Measurements from ENCODE around the gene PLB1. TPM values are rescaled to one million over a fixed set of nuclear protein-coding genes. Genes with fewer than 3 reads are reported as not detected.

The PLB1 gene
- total and polyA plus RNA-seq, 9 of the 15 experiments (the other 6 are each of a cell fraction or from before 2014, with no cell fraction given) = 0.01 to 0.09 (median 0.07) TPM; not detected in 2

DNA sequence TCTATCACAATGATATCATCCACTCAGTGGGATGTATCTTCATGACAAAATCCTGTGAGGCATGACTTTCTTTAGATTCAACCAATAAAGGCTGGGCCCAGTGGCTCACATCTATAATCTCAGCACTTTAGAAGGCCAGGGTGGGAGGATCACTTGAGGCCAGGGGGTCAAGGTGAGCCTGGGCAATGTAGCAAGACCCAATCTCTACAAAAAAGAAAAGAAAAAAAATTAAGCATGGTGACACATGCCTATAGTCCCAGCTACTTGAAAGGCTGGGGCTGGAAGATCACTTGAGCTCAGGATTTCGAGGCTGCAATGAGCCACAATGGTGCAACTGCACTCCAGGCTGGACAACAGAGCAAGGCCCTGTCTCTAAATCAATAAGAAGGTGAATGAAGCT is 68.0 kb downstream of the PLB1 start:
- Histone ChIP-seq H3K4me1 (replicated peaks in 1 of 2; ENCODE audit: control insufficient read depth in 2 of 2, insufficient read depth in 2 of 2, low read length in 2 of 2) (peaks cover 0 to 7% of the 10 kb centered on the region in 2 experiments; a peak in 3 of 5 replicates), H3K27me3 (ENCODE audit: control insufficient read depth in 2 of 2, insufficient read depth in 2 of 2, low read length in 2 of 2) (peaks cover 13 to 37% of the 10 kb centered on the region in 2 experiments; a peak in 4 of 5 replicates), H3K9ac (ENCODE audit: insufficient read depth in 1 of 2, low read depth in 2 of 2, low read length in 2 of 2) (no peak overlapping the region), H2AFZ (ENCODE audit: low read depth, low read length) (no peak overlapping the region), H3K36me3 (ENCODE audit: control insufficient read depth, insufficient read depth, low read length) (no peaks in the 10 kb centered on the region), H3K9me3 (replicated peaks; ENCODE audit: control insufficient read depth, insufficient read depth, low read depth, low read length) (no peaks in the 10 kb centered on the region), H4K20me1 (replicated peaks; ENCODE audit: control insufficient read depth, insufficient read depth, low read length) (no peaks in the 10 kb centered on the region), H3K9me1 (ENCODE audit: control insufficient read depth, insufficient read depth, low read length) (no peaks in the 10 kb centered on the region), H3K79me2 (ENCODE audit: control insufficient read depth, insufficient read depth, low read length) (no peaks in the 10 kb centered on the region), H3K4me3 (no peak overlapping the region), H3K27ac (ENCODE audit: extremely low read depth, low read depth, low read length) (no peak overlapping the region), H3K4me2 (ENCODE audit: insufficient read depth, low read length) (no peak overlapping the region)
- CTCF ChIA-PET (ENCODE audit: low intra/inter-chr PET ratio) = no interaction called here
- intact Hi-C loops (cut with micrococcal nuclease) (loop anchor here (10.0 kb wide), 1 partner anchor 391 kb away; no protein-coding TSS in a partner anchor), in situ Hi-C loops (cut with MboI) (no loop called here)
- DNase-seq (ENCODE audit: extremely low read depth in 1 of 4, low spot score in 3 of 4) (no peak), ATAC-seq (no peak), FAIRE-seq (no peak)
- no peak for TF ChIP-seq LARP7 (IDR thresholded peaks at IDR 0.05)
- TF ChIP-seq NFIC (IDR thresholded peaks at IDR 0.05) = no peak
- TF ChIP-seq ZNF121 (CRISPR knock-in tag; conservative IDR thresholded peaks at IDR 0.05) = peak; percentile 52
- no peak for TF ChIP-seq TEAD2 (tag; IDR thresholded peaks at IDR 0.05)
- TF ChIP-seq EP300 (IDR thresholded peaks at IDR 0.05; ENCODE audit: low read length) = no peak
- POLR2A ChIA-PET = no interaction called here
- 8% methylated on average over 1 of the region's 1 CpG for WGBS (ENCODE audit: insufficient coverage, low coverage, missing lambda C conversion rate)
- no TSS peak for BruUV-seq (replicated peaks)

DNA sequence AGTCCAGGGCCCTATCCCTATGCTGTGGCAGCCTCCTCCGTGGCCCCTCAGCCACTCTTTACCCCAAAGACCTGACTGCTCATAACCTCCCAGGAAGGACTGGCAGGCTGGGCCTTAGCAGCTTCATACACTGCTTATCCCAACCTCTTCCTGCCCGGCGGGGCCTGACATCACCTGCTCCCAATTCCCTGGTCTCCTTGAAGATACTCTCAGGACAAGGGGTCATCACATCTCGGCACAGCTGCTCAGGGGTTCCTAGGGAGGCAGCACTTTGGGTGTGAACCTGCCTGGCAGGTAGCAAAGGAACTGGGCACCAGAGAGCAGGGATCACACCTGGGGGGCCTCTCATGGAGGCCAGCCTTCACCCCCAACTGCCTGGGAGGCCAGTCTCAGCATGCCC is 68.5 kb downstream of the PLB1 start:
- H3K4me1 ChIP-seq (replicated peaks in 1 of 2; ENCODE audit: control insufficient read depth in 2 of 2, insufficient read depth in 2 of 2, low read length in 2 of 2) = peaks cover 0 to 7% of the 10 kb centered on the region in 2 experiments; a peak in 3 of 5 replicates
- in situ Hi-C loops (cut with MboI) (no loop called here), intact Hi-C loops (cut with micrococcal nuclease) (loop anchor here (10.0 kb wide), 1 partner anchor 390 kb away; no protein-coding TSS in a partner anchor)
- no peaks in the 10 kb centered on the region for H3K79me2 ChIP-seq (ENCODE audit: control insufficient read depth, insufficient read depth, low read length)
- H3K9ac ChIP-seq (ENCODE audit: insufficient read depth in 1 of 2, low read depth in 2 of 2, low read length in 2 of 2) = no peak overlapping the region
- no peak overlapping the region for H2AFZ ChIP-seq (ENCODE audit: low read depth, low read length)
- H3K4me2 ChIP-seq (ENCODE audit: insufficient read depth, low read length) = no peak overlapping the region
- H3K9me3 ChIP-seq (replicated peaks; ENCODE audit: control insufficient read depth, insufficient read depth, low read depth, low read length) = no peaks in the 10 kb centered on the region
- FAIRE-seq (no peak), DNase-seq (ENCODE audit: extremely low read depth in 1 of 4, low spot score in 3 of 4) (no peak), ATAC-seq (no peak)
- H3K9me1 ChIP-seq (ENCODE audit: control insufficient read depth, insufficient read depth, low read length) = no peaks in the 10 kb centered on the region
- H3K4me3 ChIP-seq = no peak overlapping the region
- H3K27me3 ChIP-seq (ENCODE audit: control insufficient read depth in 2 of 2, insufficient read depth in 2 of 2, low read length in 2 of 2) = peaks cover 12 to 32% of the 10 kb centered on the region in 2 experiments; a peak in 4 of 5 replicates
- no peaks in the 10 kb centered on the region for H4K20me1 ChIP-seq (replicated peaks; ENCODE audit: control insufficient read depth, insufficient read depth, low read length)
- H3K27ac ChIP-seq (ENCODE audit: extremely low read depth, low read depth, low read length) = no peak overlapping the region
- 3% methylated on average over 4 of the region's 4 CpGs for WGBS (ENCODE audit: insufficient coverage, low coverage, missing lambda C conversion rate)
- H3K36me3 ChIP-seq (ENCODE audit: control insufficient read depth, insufficient read depth, low read length) = no peaks in the 10 kb centered on the region
- ChIA-PET POLR2A (no interaction called here), CTCF (ENCODE audit: low intra/inter-chr PET ratio) (interaction anchor here (0.6 to 1.4 kb wide), 2 partner anchors 48 to 189 kb away, joined by 3 to 4 read pairs; no protein-coding TSS in a partner anchor)
- no TSS peak for BruUV-seq (replicated peaks)
- TF ChIP-seq SRSF1 (IDR thresholded peaks at IDR 0.05; ENCODE audit: low read depth, low read length) = no peak
- no peak for TF ChIP-seq MTA2 (IDR thresholded peaks at IDR 0.05; ENCODE audit: low read depth)
- TF ChIP-seq, protein P1, sequence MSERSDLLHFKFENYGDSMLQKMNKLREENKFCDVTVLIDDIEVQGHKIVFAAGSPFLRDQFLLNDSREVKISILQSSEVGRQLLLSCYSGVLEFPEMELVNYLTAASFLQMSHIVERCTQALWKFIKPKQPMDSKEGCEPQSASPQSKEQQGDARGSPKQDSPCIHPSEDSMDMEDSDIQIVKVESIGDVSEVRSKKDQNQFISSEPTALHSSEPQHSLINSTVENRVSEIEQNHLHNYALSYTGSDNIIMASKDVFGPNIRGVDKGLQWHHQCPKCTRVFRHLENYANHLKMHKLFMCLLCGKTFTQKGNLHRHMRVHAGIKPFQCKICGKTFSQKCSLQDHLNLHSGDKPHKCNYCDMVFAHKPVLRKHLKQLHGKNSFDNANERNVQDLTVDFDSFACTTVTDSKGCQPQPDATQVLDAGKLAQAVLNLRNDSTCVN (CRISPR knock-in tag; IDR thresholded peaks at IDR 0.05) = no peak
- no peak for TF ChIP-seq SMAD4 (CRISPR knock-in tag; conservative IDR thresholded peaks at IDR 0.05)
- no peak for TF ChIP-seq YBX1 (IDR thresholded peaks at IDR 0.05)
- TF ChIP-seq TOE1 (IDR thresholded peaks at IDR 0.05; ENCODE audit: borderline replicate concordance) = no peak
- TF ChIP-seq TOE1 (CRISPR knock-in tag; IDR thresholded peaks at IDR 0.05; ENCODE audit: borderline replicate concordance, low read depth) = no peak
- TF ChIP-seq, protein P2, sequence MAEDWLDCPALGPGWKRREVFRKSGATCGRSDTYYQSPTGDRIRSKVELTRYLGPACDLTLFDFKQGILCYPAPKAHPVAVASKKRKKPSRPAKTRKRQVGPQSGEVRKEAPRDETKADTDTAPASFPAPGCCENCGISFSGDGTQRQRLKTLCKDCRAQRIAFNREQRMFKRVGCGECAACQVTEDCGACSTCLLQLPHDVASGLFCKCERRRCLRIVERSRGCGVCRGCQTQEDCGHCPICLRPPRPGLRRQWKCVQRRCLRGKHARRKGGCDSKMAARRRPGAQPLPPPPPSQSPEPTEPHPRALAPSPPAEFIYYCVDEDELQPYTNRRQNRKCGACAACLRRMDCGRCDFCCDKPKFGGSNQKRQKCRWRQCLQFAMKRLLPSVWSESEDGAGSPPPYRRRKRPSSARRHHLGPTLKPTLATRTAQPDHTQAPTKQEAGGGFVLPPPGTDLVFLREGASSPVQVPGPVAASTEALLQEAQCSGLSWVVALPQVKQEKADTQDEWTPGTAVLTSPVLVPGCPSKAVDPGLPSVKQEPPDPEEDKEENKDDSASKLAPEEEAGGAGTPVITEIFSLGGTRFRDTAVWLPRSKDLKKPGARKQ (CRISPR knock-in tag; IDR thresholded peaks at IDR 0.05) = no peak
- no peak for TF ChIP-seq HLTF (IDR thresholded peaks at IDR 0.05)
- TF ChIP-seq HIVEP1 (CRISPR knock-in tag; IDR thresholded peaks at IDR 0.05) = no peak
- TF ChIP-seq PCBP1 (IDR thresholded peaks at IDR 0.05; ENCODE audit: low read depth, low read length, poor library complexity, severe bottlenecking) = no peak
- no peak for TF ChIP-seq RBM39 (optimal IDR thresholded peaks at IDR 0.05; ENCODE audit: low read depth, low read length)

All from K562 (cell line).